PC-9 (cell line): ENCODE measurements around the gene SCARF2. TPM values are rescaled to one million over a fixed set of nuclear protein-coding genes. Genes with fewer than 3 reads are reported as not detected.

Experiments used
- BruUV-seq: library from RNA; stranded (reverse); fragments of 400-500 nt; replicated peaks from 2 replicates; lab custom pipeline; 2021; lab: Mats Ljungman, UMichigan
- CTCF ChIA-PET: fragments of 300-600 bp; sonication (Branson Sonifier 250); formaldehyde crosslinking; loops from one replicate; lab custom pipeline; 2022; ENCODE audit warnings: antibody characterized with exemption; lab: Charles Lee
- POLR2A ChIA-PET: fragments of 300-600 bp; sonication (Branson Sonifier 250); formaldehyde crosslinking; loops from one replicate; lab custom pipeline; 2022; ENCODE audit warnings: antibody characterized with exemption; ENCODE audit not compliant: unreplicated experiment; lab: Charles Lee
- DNase-seq, 2 experiments: peaks; one replicate each; pipeline versions ENCODE4 v3.0.0 to v3.0.0-alpha.2; 2015 to 2022; ENCODE audit warnings: mixed read lengths in 1 of 2
- H2AFZ ChIP-seq: fragments of 200-600 bp; sonication (generic); 2 replicates; pipeline ENCODE4 v1.8.1; 2017; ENCODE audit warnings: antibody characterized with exemption
- H3F3A ChIP-seq: fragments of 200-600 bp; sonication (generic); 2 replicates; pipeline ENCODE4 v1.8.1; 2017; ENCODE audit warnings: antibody characterized with exemption, mild to moderate bottlenecking, low read depth; ENCODE audit not compliant: insufficient read depth
- H3K27ac ChIP-seq: fragments of 200-600 bp; sonication (generic); 2 replicates; pipeline ENCODE4 v1.6.1; 2016; ENCODE audit warnings: mixed run types
- H3K27me3 ChIP-seq: fragments of 200-600 bp; sonication (generic); 2 replicates; pipeline ENCODE4 v1.6.1; 2016; ENCODE audit warnings: low read depth, mixed run types; ENCODE audit not compliant: insufficient read depth
- H3K36me3 ChIP-seq: fragments of 200-600 bp; sonication (generic); 2 replicates; pipeline ENCODE4 v1.6.1; 2016; ENCODE audit warnings: low read depth, mixed run types
- H3K4me1 ChIP-seq: fragments of 200-600 bp; sonication (generic); replicated peaks from 2 replicates; pipeline ENCODE4 v1.6.1; 2016; ENCODE audit warnings: mixed run types; ENCODE audit not compliant: insufficient read depth
- H3K4me2 ChIP-seq: fragments of 200-600 bp; sonication (generic); 2 replicates; pipeline ENCODE4 v1.6.1; 2017; ENCODE audit warnings: mixed run types
- H3K4me3 ChIP-seq: fragments of 200-600 bp; sonication (generic); 2 replicates; pipeline ENCODE4 v1.6.1; 2016; ENCODE audit warnings: mixed run types
- H3K79me2 ChIP-seq: fragments of 200-600 bp; sonication (generic); 2 replicates; pipeline ENCODE4 v1.6.1; 2017; ENCODE audit warnings: low read depth, mixed run types
- H3K9me2 ChIP-seq: fragments of 200-600 bp; sonication (generic); 2 replicates; pipeline ENCODE4 v1.8.1; 2017; ENCODE audit warnings: mild to moderate bottlenecking; ENCODE audit not compliant: insufficient read depth
- H3K9me3 ChIP-seq: fragments of 200-600 bp; sonication (generic); 2 replicates; pipeline ENCODE4 v1.8.1; 2016; ENCODE audit warnings: low read depth; ENCODE audit not compliant: insufficient read depth
- H4K20me1 ChIP-seq: fragments of 200-600 bp; sonication (generic); 2 replicates; pipeline ENCODE4 v1.8.1; 2017; ENCODE audit not compliant: insufficient read depth
- EZH2 ChIP-seq: fragments of 200-600 bp; sonication (generic); IDR thresholded peaks from 2 replicates; pipeline ENCODE4 v1.8.0; 2017; ENCODE audit warnings: antibody characterized with exemption, low read depth
- intact Hi-C: fragments of 100-400 bp; cut with micrococcal nuclease; formaldehyde crosslinking; loops from one replicate; pipeline ENCODE4 v1.10.0; 2022; ENCODE audit not compliant: unreplicated experiment
- total RNA-seq: library from RNA; stranded (reverse); gene quantifications from 2 replicates; pipeline ENCODE4 v1.2.3, GENCODE V29; 2021
- TF ChIP-seq, protein P1 (sequence below): fragments of 200-600 bp; sonication (generic); conservative IDR thresholded peaks from 2 replicates; pipeline ENCODE4 v1.6.1; 2017; ENCODE audit warnings: mixed run types, antibody characterized with exemption, mild to moderate bottlenecking, moderate library complexity

Gene SCARF2
- total RNA-seq, 1 experiment from 2014 or later, result 0.52 TPM

DNA sequence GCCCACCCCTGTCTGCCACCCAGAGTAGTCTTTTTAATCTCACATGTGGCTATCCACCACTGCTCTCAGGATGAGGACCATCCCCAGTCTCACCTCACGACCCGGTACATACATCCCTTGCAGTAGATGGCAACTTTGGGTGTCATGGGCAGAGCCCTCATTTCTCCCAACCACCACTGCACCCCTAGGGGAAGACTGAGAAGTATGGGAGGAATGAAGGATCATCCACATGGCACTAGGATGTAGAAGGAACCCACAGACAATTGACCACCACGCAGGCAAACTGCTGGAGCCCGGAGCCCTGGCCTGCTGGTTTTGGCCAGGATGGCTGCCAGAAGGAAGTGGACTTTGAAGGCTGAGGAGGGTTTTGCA, 1.9 kb upstream of the SCARF2 start:
- H3K27ac ChIP-seq, result no peak overlapping the region
- no peaks in the 10 kb centered on the region for H3K4me1 ChIP-seq
- ChIA-PET CTCF (no interaction called here), POLR2A (no interaction called here)
- H4K20me1 ChIP-seq, result no peaks in the 10 kb centered on the region
- no peak for DNase-seq
- no TSS peak for BruUV-seq
- no peak overlapping the region for H3K4me3 ChIP-seq
- no peaks in the 10 kb centered on the region for H3K9me3 ChIP-seq
- no peaks in the 10 kb centered on the region for H3K9me2 ChIP-seq
- no peak overlapping the region for H3K4me2 ChIP-seq
- intact Hi-C loops, result no loop called here
- H2AFZ ChIP-seq, result no peak overlapping the region
- TF ChIP-seq EZH2, result no peak
- TF ChIP-seq, protein P1, sequence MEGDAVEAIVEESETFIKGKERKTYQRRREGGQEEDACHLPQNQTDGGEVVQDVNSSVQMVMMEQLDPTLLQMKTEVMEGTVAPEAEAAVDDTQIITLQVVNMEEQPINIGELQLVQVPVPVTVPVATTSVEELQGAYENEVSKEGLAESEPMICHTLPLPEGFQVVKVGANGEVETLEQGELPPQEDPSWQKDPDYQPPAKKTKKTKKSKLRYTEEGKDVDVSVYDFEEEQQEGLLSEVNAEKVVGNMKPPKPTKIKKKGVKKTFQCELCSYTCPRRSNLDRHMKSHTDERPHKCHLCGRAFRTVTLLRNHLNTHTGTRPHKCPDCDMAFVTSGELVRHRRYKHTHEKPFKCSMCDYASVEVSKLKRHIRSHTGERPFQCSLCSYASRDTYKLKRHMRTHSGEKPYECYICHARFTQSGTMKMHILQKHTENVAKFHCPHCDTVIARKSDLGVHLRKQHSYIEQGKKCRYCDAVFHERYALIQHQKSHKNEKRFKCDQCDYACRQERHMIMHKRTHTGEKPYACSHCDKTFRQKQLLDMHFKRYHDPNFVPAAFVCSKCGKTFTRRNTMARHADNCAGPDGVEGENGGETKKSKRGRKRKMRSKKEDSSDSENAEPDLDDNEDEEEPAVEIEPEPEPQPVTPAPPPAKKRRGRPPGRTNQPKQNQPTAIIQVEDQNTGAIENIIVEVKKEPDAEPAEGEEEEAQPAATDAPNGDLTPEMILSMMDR, result no peak
- H3F3A ChIP-seq, result no peaks in the 10 kb centered on the region
- H3K27me3 ChIP-seq, result no peaks in the 10 kb centered on the region
- no peaks in the 10 kb centered on the region for H3K36me3 ChIP-seq
- no peaks in the 10 kb centered on the region for H3K79me2 ChIP-seq

DNA sequence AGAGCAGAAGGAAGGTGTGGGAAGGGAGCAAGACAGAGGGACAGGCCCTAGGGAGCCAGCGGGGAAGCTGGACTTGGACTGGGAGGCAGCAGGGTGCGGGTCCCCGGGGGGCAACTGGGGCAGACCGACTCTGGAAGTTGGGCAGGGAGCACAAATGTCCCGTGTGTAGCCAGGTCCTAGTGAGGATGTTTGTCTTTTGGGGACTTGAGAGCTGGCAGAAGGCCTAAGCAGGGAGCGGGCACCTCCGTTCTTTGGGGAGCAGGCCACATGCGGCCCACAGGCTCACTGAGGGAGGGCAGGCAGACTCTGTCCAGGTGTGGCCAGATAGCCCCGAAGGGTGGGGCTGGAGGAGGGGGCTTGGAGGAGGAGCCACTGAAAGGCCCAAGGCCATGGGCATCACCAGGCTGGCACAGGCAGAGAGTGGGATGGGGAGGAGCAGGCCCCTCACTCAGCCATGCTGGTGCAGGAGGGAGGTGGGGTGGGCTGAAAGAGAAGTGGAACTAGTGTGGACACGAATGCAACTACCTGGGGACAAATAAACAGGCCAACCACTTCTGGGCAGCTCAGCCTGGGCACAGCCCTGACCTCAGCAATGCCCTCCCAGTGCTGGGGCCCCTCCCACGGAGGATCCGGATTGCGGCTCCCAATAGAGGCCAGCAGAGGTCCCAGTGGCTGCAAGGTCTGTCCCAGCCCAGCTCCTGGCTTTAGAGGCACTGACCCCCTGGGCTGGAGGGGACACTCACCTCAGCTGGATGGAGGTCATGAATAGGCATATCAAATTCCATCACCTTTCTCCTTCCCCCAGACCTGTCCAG, 1.3 kb upstream of the SCARF2 start:
- intact Hi-C loops, result no loop called here
- Histone ChIP-seq H4K20me1 (no peaks in the 10 kb centered on the region), H3K27ac (no peak overlapping the region), H3K27me3 (no peaks in the 10 kb centered on the region), H2AFZ (no peak overlapping the region), H3K36me3 (no peaks in the 10 kb centered on the region), H3K4me2 (no peak overlapping the region), H3K9me3 (no peaks in the 10 kb centered on the region), H3K79me2 (no peaks in the 10 kb centered on the region), H3K4me1 (no peaks in the 10 kb centered on the region), H3F3A (no peaks in the 10 kb centered on the region), H3K9me2 (no peaks in the 10 kb centered on the region), H3K4me3 (no peak overlapping the region)
- TF ChIP-seq, protein P1, result no peak
- TF ChIP-seq EZH2, result no peak
- DNase-seq, result no peak
- BruUV-seq, result no TSS peak
- CTCF ChIA-PET, result interaction anchor here (0.6 kb wide), 1 partner anchor 308 kb away, joined by 4 read pairs; no protein-coding TSS in a partner anchor
- POLR2A ChIA-PET, result no interaction called here

DNA sequence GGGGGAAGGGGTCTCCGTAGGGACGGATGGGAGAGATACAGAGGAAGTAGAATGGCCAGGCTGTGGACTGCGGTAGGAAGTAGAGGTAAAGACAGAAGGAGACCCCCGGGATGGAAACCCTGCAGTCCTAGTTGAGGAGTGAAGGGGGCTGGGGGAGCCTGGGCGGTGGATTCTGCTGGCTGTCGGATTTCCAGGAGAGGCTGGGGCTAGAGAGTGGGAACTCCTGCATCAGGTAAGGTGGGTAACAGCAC, 727 bp upstream of the SCARF2 start:
- Histone ChIP-seq H3K79me2 (no peaks in the 10 kb centered on the region), H3K4me1 (no peaks in the 10 kb centered on the region), H3K9me3 (no peaks in the 10 kb centered on the region), H4K20me1 (no peaks in the 10 kb centered on the region), H3F3A (no peaks in the 10 kb centered on the region), H3K27ac (no peak overlapping the region), H2AFZ (no peak overlapping the region), H3K27me3 (no peaks in the 10 kb centered on the region), H3K4me3 (no peak overlapping the region), H3K9me2 (no peaks in the 10 kb centered on the region), H3K36me3 (no peaks in the 10 kb centered on the region), H3K4me2 (no peak overlapping the region)
- TF ChIP-seq, protein P1, result no peak
- TF ChIP-seq EZH2, result no peak
- BruUV-seq, result no TSS peak
- intact Hi-C loops, result no loop called here
- POLR2A ChIA-PET, result no interaction called here
- CTCF ChIA-PET, result no interaction called here
- no peak for DNase-seq
